ENCODE measurements around the gene BRD3OS. TPM values are rescaled to one million over a fixed set of nuclear protein-coding genes. Genes with fewer than 3 reads are reported as not detected.

BRD3OS gene
- total RNA-seq, 1 donor from 2014 or later = 11.4 TPM

DNA sequence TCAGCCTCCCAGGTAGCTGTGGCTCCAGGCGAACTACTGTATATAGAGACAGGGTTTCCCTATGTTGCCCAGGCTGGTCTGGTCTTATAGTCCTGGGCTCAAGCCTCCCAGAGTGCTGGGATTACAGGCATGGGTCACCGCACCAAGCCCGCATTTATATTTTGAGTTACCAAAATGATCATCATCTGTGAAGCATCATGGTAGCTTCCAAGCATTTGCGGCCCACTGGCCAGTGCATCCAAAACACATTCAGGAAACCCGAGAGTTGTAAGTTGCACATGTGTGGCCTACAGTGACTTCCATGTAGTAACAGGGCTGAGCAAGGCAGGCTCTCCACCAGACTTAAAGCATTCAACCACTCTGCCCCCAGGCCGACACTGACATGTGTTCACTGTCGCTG is 2.3 kb downstream of the BRD3OS start:
- Mint-ChIP-seq H3K9me3 (ENCODE audit: unreplicated experiment) (no peaks in the 10 kb centered on the region), H3K36me3 (ENCODE audit: low read depth, unreplicated experiment) (peaks cover 4% of the 10 kb centered on the region), H3K27me3 (ENCODE audit: unreplicated experiment) (peaks cover 3% of the 10 kb centered on the region), H3K4me3 (ENCODE audit: unreplicated experiment) (no peak overlapping the region), H3K4me1 (ENCODE audit: unreplicated experiment) (no peaks in the 10 kb centered on the region), H3K27ac (ENCODE audit: unreplicated experiment) (no peak overlapping the region)
- no peak for DNase-seq (ENCODE audit: low spot score)
- TF ChIP-seq, protein P1, sequence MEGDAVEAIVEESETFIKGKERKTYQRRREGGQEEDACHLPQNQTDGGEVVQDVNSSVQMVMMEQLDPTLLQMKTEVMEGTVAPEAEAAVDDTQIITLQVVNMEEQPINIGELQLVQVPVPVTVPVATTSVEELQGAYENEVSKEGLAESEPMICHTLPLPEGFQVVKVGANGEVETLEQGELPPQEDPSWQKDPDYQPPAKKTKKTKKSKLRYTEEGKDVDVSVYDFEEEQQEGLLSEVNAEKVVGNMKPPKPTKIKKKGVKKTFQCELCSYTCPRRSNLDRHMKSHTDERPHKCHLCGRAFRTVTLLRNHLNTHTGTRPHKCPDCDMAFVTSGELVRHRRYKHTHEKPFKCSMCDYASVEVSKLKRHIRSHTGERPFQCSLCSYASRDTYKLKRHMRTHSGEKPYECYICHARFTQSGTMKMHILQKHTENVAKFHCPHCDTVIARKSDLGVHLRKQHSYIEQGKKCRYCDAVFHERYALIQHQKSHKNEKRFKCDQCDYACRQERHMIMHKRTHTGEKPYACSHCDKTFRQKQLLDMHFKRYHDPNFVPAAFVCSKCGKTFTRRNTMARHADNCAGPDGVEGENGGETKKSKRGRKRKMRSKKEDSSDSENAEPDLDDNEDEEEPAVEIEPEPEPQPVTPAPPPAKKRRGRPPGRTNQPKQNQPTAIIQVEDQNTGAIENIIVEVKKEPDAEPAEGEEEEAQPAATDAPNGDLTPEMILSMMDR (IDR thresholded peaks at IDR 0.05; ENCODE audit: unreplicated experiment) = no peak

DNA sequence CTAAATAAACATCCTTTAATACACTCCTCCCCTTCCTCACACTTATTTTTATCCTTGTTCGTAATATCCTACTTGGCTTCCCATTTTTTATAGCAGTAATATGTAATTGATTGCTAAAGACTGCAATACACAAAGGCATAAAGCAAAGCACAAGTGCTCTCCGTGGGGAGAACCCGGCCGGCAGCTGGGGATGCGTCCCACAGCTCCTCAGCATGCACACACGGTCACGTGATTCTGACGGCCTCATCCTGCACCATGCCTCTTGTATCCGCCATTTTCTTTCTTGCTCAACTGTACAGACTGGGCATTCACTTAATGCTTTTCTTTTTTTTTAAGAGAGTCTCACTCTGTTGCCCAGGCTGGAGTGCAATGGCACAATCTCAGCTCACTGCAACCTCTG is 2.8 kb downstream of the BRD3OS start:
- Mint-ChIP-seq H3K4me3 (ENCODE audit: unreplicated experiment) (no peak overlapping the region), H3K27me3 (ENCODE audit: unreplicated experiment) (peaks cover 3% of the 10 kb centered on the region), H3K27ac (ENCODE audit: unreplicated experiment) (no peak overlapping the region), H3K9me3 (ENCODE audit: unreplicated experiment) (no peaks in the 10 kb centered on the region), H3K4me1 (ENCODE audit: unreplicated experiment) (no peaks in the 10 kb centered on the region), H3K36me3 (ENCODE audit: low read depth, unreplicated experiment) (peaks cover 5% of the 10 kb centered on the region)
- TF ChIP-seq, protein P1 (IDR thresholded peaks at IDR 0.05; ENCODE audit: unreplicated experiment) = no peak
- DNase-seq (ENCODE audit: low spot score) = no peak

DNA sequence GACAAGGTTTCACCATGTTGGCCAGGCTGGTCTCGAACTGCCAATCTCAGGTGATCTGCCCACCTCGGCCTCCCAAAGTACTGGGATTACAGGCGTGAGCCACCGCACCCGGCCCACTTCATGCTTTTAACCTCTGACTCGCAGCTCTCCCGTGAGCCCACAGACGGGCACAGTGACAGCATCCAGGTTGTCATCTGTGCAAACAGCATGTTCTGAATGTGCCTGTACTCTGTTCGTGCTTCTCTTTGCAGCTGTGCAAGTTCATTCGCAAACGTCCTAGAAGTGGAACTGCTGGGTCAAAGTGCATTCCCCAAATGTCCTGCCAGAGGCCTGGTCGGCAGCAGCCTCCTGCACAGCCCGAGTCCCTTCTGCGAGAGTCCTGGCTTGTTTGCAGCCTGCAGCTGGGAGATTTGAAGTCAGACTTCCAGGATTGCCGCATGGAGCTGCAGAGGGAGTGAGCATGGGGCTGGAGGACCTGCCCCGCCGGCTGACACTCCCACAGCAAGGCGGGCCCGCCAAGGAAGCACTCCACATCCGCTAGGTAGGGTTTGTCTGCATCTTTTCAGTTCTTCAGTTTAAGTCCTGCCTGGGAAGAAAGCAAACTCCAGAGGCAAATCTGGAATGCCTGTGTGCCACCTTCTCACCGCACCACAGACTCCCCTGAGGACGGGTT is 3.4 kb downstream of the BRD3OS start:
- peaks cover 3% of the 10 kb centered on the region for H3K27me3 Mint-ChIP-seq (ENCODE audit: unreplicated experiment)
- peak overlapping the region; percentile 59 for H3K27ac Mint-ChIP-seq (ENCODE audit: unreplicated experiment)
- H3K4me1 Mint-ChIP-seq (ENCODE audit: unreplicated experiment) = no peaks in the 10 kb centered on the region
- H3K4me3 Mint-ChIP-seq (ENCODE audit: unreplicated experiment) = no peak overlapping the region
- TF ChIP-seq, protein P1 (IDR thresholded peaks at IDR 0.05; ENCODE audit: unreplicated experiment) = no peak
- peaks cover 11% of the 10 kb centered on the region for H3K36me3 Mint-ChIP-seq (ENCODE audit: low read depth, unreplicated experiment)
- no peaks in the 10 kb centered on the region for H3K9me3 Mint-ChIP-seq (ENCODE audit: unreplicated experiment)
- DNase-seq (ENCODE audit: low spot score) = no peak

DNA sequence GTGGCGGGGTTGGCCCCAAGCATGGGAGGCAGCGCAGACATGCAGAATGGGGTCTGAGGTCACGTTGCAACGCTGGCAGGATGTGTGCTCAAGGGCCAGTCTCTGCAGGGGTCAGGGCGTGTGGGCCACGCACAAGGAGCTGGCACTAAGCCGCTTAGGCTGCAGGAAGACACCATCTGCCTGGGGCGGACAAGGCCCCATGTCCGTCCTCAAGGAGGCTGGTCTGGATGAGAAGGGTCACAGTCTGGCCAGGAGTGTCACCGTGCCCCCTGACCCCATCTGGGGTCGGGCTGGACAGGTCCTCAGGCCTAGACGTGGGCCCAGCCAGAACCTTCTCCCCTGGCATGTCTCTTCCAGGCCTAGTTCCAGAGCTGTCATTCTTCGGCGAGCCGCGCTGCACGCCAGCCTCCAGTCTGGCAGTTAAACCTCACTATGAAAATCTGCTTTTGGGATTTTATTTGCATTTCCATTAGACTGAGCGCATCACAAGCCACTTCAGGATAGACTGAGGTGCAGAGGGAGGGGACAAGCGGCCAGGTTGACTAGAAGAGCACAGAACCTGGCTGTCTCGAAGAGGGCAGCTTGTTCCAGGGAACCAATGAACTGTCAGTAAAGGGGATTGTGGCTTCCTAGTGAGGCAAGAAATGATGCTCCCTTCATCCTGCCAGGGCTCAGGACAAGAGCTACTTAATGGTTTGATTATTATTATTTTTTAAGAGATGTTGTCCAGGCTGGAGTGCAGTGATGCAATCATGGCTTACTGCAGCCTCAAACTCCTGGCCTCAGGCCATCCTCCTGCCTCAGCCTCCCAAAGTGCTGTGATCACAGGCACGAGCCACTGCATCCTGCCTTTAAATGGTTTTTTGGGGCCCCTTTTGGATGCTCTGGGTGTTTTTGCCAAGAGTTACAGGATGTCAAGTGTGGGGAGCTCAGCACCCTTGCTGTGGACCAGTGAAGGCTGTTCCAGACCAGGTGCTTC is 4.3 kb downstream of the BRD3OS start:
- no peaks in the 10 kb centered on the region for H3K27me3 Mint-ChIP-seq (ENCODE audit: unreplicated experiment)
- H3K9me3 Mint-ChIP-seq (ENCODE audit: unreplicated experiment) = no peaks in the 10 kb centered on the region
- peaks cover 15% of the 10 kb centered on the region for H3K36me3 Mint-ChIP-seq (ENCODE audit: low read depth, unreplicated experiment)
- TF ChIP-seq, protein P1 (IDR thresholded peaks at IDR 0.05; ENCODE audit: unreplicated experiment) = no peak
- H3K4me3 Mint-ChIP-seq (ENCODE audit: unreplicated experiment) = no peak overlapping the region
- no peak overlapping the region for H3K27ac Mint-ChIP-seq (ENCODE audit: unreplicated experiment)
- H3K4me1 Mint-ChIP-seq (ENCODE audit: unreplicated experiment) = no peaks in the 10 kb centered on the region
- no peak for DNase-seq (ENCODE audit: low spot score)

Data from endothelial cell (in vitro differentiated cells).